Measurements from ENCODE around the gene SPINK7. TPM values are rescaled to one million over a fixed set of nuclear protein-coding genes. Genes with fewer than 3 reads are reported as not detected.

The SPINK7 gene
- total RNA-seq, 6 experiments from 2014 or later = not detected

- Mint-ChIP-seq H3K4me1 (ENCODE audit: low read depth) (no peaks in the 10 kb centered on the region), H3K4me3 (no peak overlapping the region), H3K27ac (no peak overlapping the region), H3K9me3 (peaks cover 4% of the 10 kb centered on the region; the same call in 1 of the 2 replicates), H3K36me3 (ENCODE audit: low read depth) (no peaks in the 10 kb centered on the region), H3K27me3 (ENCODE audit: insufficient read depth) (no peaks in the 10 kb centered on the region)
- no peak for DNase-seq
- TF ChIP-seq CTCF (IDR thresholded peaks at IDR 0.05) = no peak
These were observed 14.5 kb upstream of the SPINK7 start for GRCh38 chr5:148297731-148298130.

GRCh38 chr5:148306446-148306845 lies 5.8 kb upstream of the SPINK7 start:
- Mint-ChIP-seq H3K27me3 (ENCODE audit: insufficient read depth) (no peaks in the 10 kb centered on the region), H3K27ac (no peak overlapping the region), H3K4me1 (ENCODE audit: low read depth) (no peaks in the 10 kb centered on the region), H3K4me3 (no peak overlapping the region), H3K9me3 (peaks cover 39% of the 10 kb centered on the region), H3K36me3 (ENCODE audit: low read depth) (no peaks in the 10 kb centered on the region)
- DNase-seq = no peak
- no peak for TF ChIP-seq CTCF (IDR thresholded peaks at IDR 0.05)

GRCh38 chr5:148309019-148309418 lies 3.2 kb upstream of the SPINK7 start:
- Mint-ChIP-seq H3K4me1 (ENCODE audit: low read depth) (no peaks in the 10 kb centered on the region), H3K27ac (no peak overlapping the region), H3K4me3 (no peak overlapping the region), H3K36me3 (ENCODE audit: low read depth) (no peaks in the 10 kb centered on the region), H3K9me3 (peaks cover 38% of the 10 kb centered on the region), H3K27me3 (ENCODE audit: insufficient read depth) (no peaks in the 10 kb centered on the region)
- DNase-seq = no peak
- no peak for TF ChIP-seq CTCF (IDR thresholded peaks at IDR 0.05)

- Mint-ChIP-seq H3K4me1 (ENCODE audit: low read depth) (no peaks in the 10 kb centered on the region), H3K27ac (no peak overlapping the region), H3K36me3 (ENCODE audit: low read depth) (no peaks in the 10 kb centered on the region), H3K4me3 (no peak overlapping the region), H3K9me3 (peaks cover 33% of the 10 kb centered on the region), H3K27me3 (ENCODE audit: insufficient read depth) (no peaks in the 10 kb centered on the region)
- DNase-seq = no peak
- no peak for TF ChIP-seq CTCF (IDR thresholded peaks at IDR 0.05)
These were observed 2.5 kb upstream of the SPINK7 start for GRCh38 chr5:148309746-148310145.

GRCh38 chr5:148311484-148311883 lies 739 bp upstream of the SPINK7 start:
- Mint-ChIP-seq H3K4me1 (ENCODE audit: low read depth) (no peaks in the 10 kb centered on the region), H3K27me3 (ENCODE audit: insufficient read depth) (no peaks in the 10 kb centered on the region), H3K4me3 (no peak overlapping the region), H3K36me3 (ENCODE audit: low read depth) (no peaks in the 10 kb centered on the region), H3K27ac (no peak overlapping the region), H3K9me3 (peaks cover 38% of the 10 kb centered on the region)
- DNase-seq = no peak
- TF ChIP-seq CTCF (IDR thresholded peaks at IDR 0.05) = no peak

GRCh38 chr5:148314187-148314586 lies 2.0 kb downstream of the SPINK7 start:
- TF ChIP-seq CTCF (IDR thresholded peaks at IDR 0.05) = no peak
- no peaks in the 10 kb centered on the region for H3K4me1 Mint-ChIP-seq (ENCODE audit: low read depth)
- H3K27ac Mint-ChIP-seq = no peak overlapping the region
- no peaks in the 10 kb centered on the region for H3K27me3 Mint-ChIP-seq (ENCODE audit: insufficient read depth)
- H3K36me3 Mint-ChIP-seq (ENCODE audit: low read depth) = no peaks in the 10 kb centered on the region
- DNase-seq = no peak
- peaks cover 16% of the 10 kb centered on the region for H3K9me3 Mint-ChIP-seq
- no peak overlapping the region for H3K4me3 Mint-ChIP-seq
